HG02852 (cell line): ENCODE results near the gene KANSL1.
"Not testable (repeated sequence)": the region's sequence is repeated elsewhere in the genome, so short reads cannot be mapped to it uniquely, and the experiment has no call there.

Source experiments
- ATAC-seq: cut with Tn5 transposase; IDR thresholded peaks from one replicate; pipeline ENCODE4 v1.9.1; 2021; ENCODE audit warnings: mild to moderate bottlenecking, moderate library complexity; ENCODE audit not compliant: unreplicated experiment

KANSL1 gene

GRCh38 chr17:46193626-46194392 lies 580 bp upstream of the KANSL1 start:
- ATAC-seq, result peak; percentile 50

GRCh38 chr17:46192439-46193150 lies 634 bp downstream of the KANSL1 start:
- peak; percentile 29 for ATAC-seq

- ATAC-seq, result no peak
These were observed 1.1 kb downstream of the KANSL1 start for GRCh38 chr17:46192189-46192438.

GRCh38 chr17:46191322-46192188 lies 1.7 kb downstream of the KANSL1 start:
- ATAC-seq, result no peak

- no peak for ATAC-seq
These were observed 2.5 kb downstream of the KANSL1 start for GRCh38 chr17:46190763-46191162.

- not testable (repeated sequence) for ATAC-seq
These were observed 6.4 kb downstream of the KANSL1 start for GRCh38 chr17:46186827-46187235.

- no peak for ATAC-seq
These were observed 8.5 kb downstream of the KANSL1 start for GRCh38 chr17:46184696-46185095.

GRCh38 chr17:46183383-46183782 lies 9.8 kb downstream of the KANSL1 start:
- ATAC-seq, result not testable (repeated sequence)

GRCh38 chr17:46182961-46183360 lies 10.3 kb downstream of the KANSL1 start:
- ATAC-seq, result no peak

- ATAC-seq, result no peak
These were observed 11.3 kb downstream of the KANSL1 start for GRCh38 chr17:46181940-46182339.

- ATAC-seq, result not testable (repeated sequence)
These were observed 11.9 kb downstream of the KANSL1 start for GRCh38 chr17:46181316-46181715.

GRCh38 chr17:46180892-46181274 lies 12.3 kb downstream of the KANSL1 start:
- no peak for ATAC-seq

- not testable (repeated sequence) for ATAC-seq
These were observed 12.9 kb downstream of the KANSL1 start for GRCh38 chr17:46180185-46180891.

GRCh38 chr17:46179375-46179999 lies 13.7 kb downstream of the KANSL1 start:
- no peak for ATAC-seq

GRCh38 chr17:46178550-46179214 lies 14.5 kb downstream of the KANSL1 start:
- no peak for ATAC-seq

- ATAC-seq, result no peak
These were observed 16.3 kb downstream of the KANSL1 start for GRCh38 chr17:46176975-46177374.

GRCh38 chr17:46175891-46176290 lies 17.3 kb downstream of the KANSL1 start:
- ATAC-seq, result no peak

GRCh38 chr17:46173153-46173552 lies 20.1 kb downstream of the KANSL1 start:
- no peak for ATAC-seq

GRCh38 chr17:46171939-46172338 lies 21.3 kb downstream of the KANSL1 start:
- no peak for ATAC-seq
